Measurements from ENCODE around the gene GRB10.

GRCh38 chr7:50724526-50725520 lies 57.9 kb downstream of the GRB10 start:
- TF ChIP-seq CTCF (IDR thresholded peaks at IDR 0.05) (no peak), ZFX (IDR thresholded peaks at IDR 0.05; ENCODE audit: borderline replicate concordance) (no peak)
